Gastroesophageal sphincter (tissue), 4 donors: ENCODE measurements around the gene MAP7D3. TPM values are rescaled to one million over a fixed set of nuclear protein-coding genes. Genes with fewer than 3 reads are reported as not detected.
A peak's percentile ranks its signal among the peaks of the same experiment; 100 is the strongest.
"Not testable (repeated sequence)": the region's sequence is repeated elsewhere in the genome, so short reads cannot be mapped to it uniquely, and the experiment has no call there.

ENCODE experiments used
- ATAC-seq: fragments of 150-250 bp; one replicate; pipeline ENCODE4 v1.9.1; 2016; ENCODE audit warnings: mild to moderate bottlenecking, moderate library complexity
- H3K27ac ChIP-seq, 4 donors: fragments of 200-600 bp; sonication (generic) in 3 of 4; 1 replicate in 3 of 4; 2 replicates in 1 of 4; pipeline ENCODE4 v1.5.1; 2016 to 2019
- H3K27me3 ChIP-seq: fragments of 200-600 bp; sonication (generic); one replicate; pipeline ENCODE4 v1.5.1; 2019
- H3K36me3 ChIP-seq, 2 donors: fragments of 200-600 bp; sonication (generic); one replicate each; pipeline ENCODE4 v1.5.1; 2019; ENCODE audit warnings: control low read depth in 1 of 2
- H3K4me1 ChIP-seq, 3 donors: fragments of 200-600 bp; sonication (generic); 1 replicate in 2 of 3; 2 replicates in 1 of 3; pipeline ENCODE4 v1.5.1; 2016 to 2019; ENCODE audit warnings: control low read depth in 2 of 3
- H3K4me3 ChIP-seq, 2 donors: fragments of 200-600 bp; sonication (generic); one replicate each; pipeline ENCODE4 v1.5.1; 2019; ENCODE audit warnings: mild to moderate bottlenecking in 1 of 2, moderate library complexity in 1 of 2
- H3K9me3 ChIP-seq, 3 donors: fragments of 200-600 bp; sonication (generic); one replicate each; pipeline ENCODE4 v1.5.1; 2017 to 2019; ENCODE audit warnings: control low read depth in 2 of 3
- CTCF ChIP-seq, 4 experiments: fragments of 200-600 bp in 2 of 4; fragments of 450-650 bp in 2 of 4; sonication (generic) in 1 of 4; IDR thresholded peaks; one replicate each; pipeline ENCODE4 v1.5.1; 2017 to 2019; ENCODE audit warnings: antibody characterized with exemption in 4 of 4, mild to moderate bottlenecking in 2 of 4, moderate library complexity in 2 of 4
- EP300 ChIP-seq: sonication (generic); formaldehyde crosslinking; IDR thresholded peaks from one replicate; pipeline ENCODE4 v1.6.1; 2017; ENCODE audit warnings: antibody characterized with exemption, mild to moderate bottlenecking
- POLR2A ChIP-seq, 2 donors: fragments of 450-650 bp; IDR thresholded peaks; one replicate each; pipeline ENCODE4 v1.6.1; 2017; ENCODE audit warnings: antibody characterized with exemption in 2 of 2, mild to moderate bottlenecking in 2 of 2, moderate library complexity in 1 of 2
- POLR2AphosphoS5 ChIP-seq: sonication (generic); formaldehyde crosslinking; IDR thresholded peaks from one replicate; pipeline ENCODE4 v1.6.1; 2017; ENCODE audit warnings: antibody characterized with exemption
- WGBS, 2 donors: methylation state at CpG; one replicate each; pipeline ENCODE4 v1.1.5; 2018; ENCODE audit warnings: low coverage in 1 of 2; 5-methylcytosine and 5-hydroxymethylcytosine counted together
- total RNA-seq, 4 donors: library from RNA; depleted of rRNA; stranded (reverse); fragments of >200 nt; gene quantifications; one replicate each; pipeline ENCODE4 v1.1.0, GENCODE V29; 2016

Gene MAP7D3
- total RNA-seq, 4 donors from 2014 or later, result 17.1 to 30.5 (median 23.0) TPM

- H3K4me3 ChIP-seq, result no peak overlapping the region
- peaks cover 0 to 40% (median 0%) of the 10 kb centered on the region in 3 donors for H3K4me1 ChIP-seq
- ATAC-seq, result peak; percentile 42
- no peaks in the 10 kb centered on the region for H3K9me3 ChIP-seq
- TF ChIP-seq CTCF (IDR thresholded peaks at IDR 0.05) (no peak), POLR2AphosphoS5 (no peak), POLR2A (IDR thresholded peaks at IDR 0.05) (no peak), EP300 (no peak)
- H3K36me3 ChIP-seq, result no peaks in the 10 kb centered on the region
- 35 to 44% methylated on average over 4 of the region's 5 CpGs for WGBS, 2 donors
- H3K27me3 ChIP-seq, result no peaks in the 10 kb centered on the region
- H3K27ac ChIP-seq, result peak overlapping the region; percentile 54 to 73 (median 69)
Observed at GRCh38 chrX:136255541-136255940, 4.3 kb upstream of the MAP7D3 start.

- 20 to 32% methylated on average over 6 to 8 of the region's 53 CpGs for WGBS, 2 donors
- Histone ChIP-seq H3K36me3 (peaks cover 0 to 1% of the 10 kb centered on the region in 2 donors), H3K27ac (peak overlapping the region; percentile 77 to 94 (median 90)), H3K9me3 (no peaks in the 10 kb centered on the region), H3K27me3 (no peaks in the 10 kb centered on the region), H3K4me1 (peaks cover 0 to 19% (median 0%) of the 10 kb centered on the region in 3 donors), H3K4me3 (peak overlapping the region; percentile 70 to 81)
- ATAC-seq, result peak; percentile 47
- TF ChIP-seq EP300 (no peak), POLR2A (IDR thresholded peaks at IDR 0.05) (no peak)
Observed at GRCh38 chrX:136250191-136251040, 784 bp downstream of the MAP7D3 start.

GRCh38 chrX:136246201-136246600 is 5.0 kb downstream of the MAP7D3 start:
- H3K9me3 ChIP-seq, result no peaks in the 10 kb centered on the region
- 70 to 90% methylated on average over 5 to 6 of the region's 6 CpGs for whole genome bisulfite sequencing, 2 donors
- H3K27me3 ChIP-seq, result no peaks in the 10 kb centered on the region
- ATAC-seq, result no peak
- TF ChIP-seq POLR2AphosphoS5, result no peak
- TF ChIP-seq CTCF (IDR thresholded peaks at IDR 0.05), result no peak
- no peak for TF ChIP-seq POLR2A (IDR thresholded peaks at IDR 0.05)
- no peak for TF ChIP-seq EP300
- peaks cover 0 to 42% of the 10 kb centered on the region in 2 donors for H3K36me3 ChIP-seq
- no peak overlapping the region for H3K4me3 ChIP-seq
- peaks cover 0 to 12% (median 0%) of the 10 kb centered on the region in 3 donors for H3K4me1 ChIP-seq
- H3K27ac ChIP-seq, result no peak overlapping the region

GRCh38 chrX:136237849-136238248 is 13.4 kb downstream of the MAP7D3 start:
- H3K4me3 ChIP-seq, H3K4me1 ChIP-seq, H3K27me3 ChIP-seq, H3K9me3 ChIP-seq, ATAC-seq, H3K27ac ChIP-seq: not testable (repeated sequence)
- peaks cover 0 to 59% of the 10 kb centered on the region in 2 donors for H3K36me3 ChIP-seq
- WGBS, 2 donors, result no CpG with 5 or more reads among the region's 4 CpGs

- Histone ChIP-seq H3K27ac (no peak overlapping the region), H3K4me3 (no peak overlapping the region), H3K4me1 (no peaks in the 10 kb centered on the region), H3K27me3 (no peaks in the 10 kb centered on the region), H3K9me3 (no peaks in the 10 kb centered on the region), H3K36me3 (peaks cover 0 to 52% of the 10 kb centered on the region in 2 donors)
- ATAC-seq, result no peak
- 73 to 75% methylated on average over 3 of the region's 3 CpGs for WGBS, 2 donors
- no peak for TF ChIP-seq POLR2A (IDR thresholded peaks at IDR 0.05)
- TF ChIP-seq EP300, result no peak
- TF ChIP-seq POLR2AphosphoS5, result no peak
- no peak for TF ChIP-seq CTCF (IDR thresholded peaks at IDR 0.05)
Observed at GRCh38 chrX:136237074-136237473, 14.1 kb downstream of the MAP7D3 start.

- Histone ChIP-seq H3K9me3 (no peaks in the 10 kb centered on the region), H3K4me1 (no peaks in the 10 kb centered on the region), H3K4me3 (no peak overlapping the region), H3K36me3 (peaks cover 0 to 63% of the 10 kb centered on the region in 2 donors), H3K27ac (no peak overlapping the region), H3K27me3 (no peaks in the 10 kb centered on the region)
- TF ChIP-seq POLR2A (IDR thresholded peaks at IDR 0.05), result no peak
- no peak for TF ChIP-seq EP300
- TF ChIP-seq CTCF (IDR thresholded peaks at IDR 0.05), result no peak
- TF ChIP-seq POLR2AphosphoS5, result no peak
- WGBS, 2 donors, result 67 to 73% methylated on average over 3 of the region's 3 CpGs
- no peak for ATAC-seq
Observed at GRCh38 chrX:136228839-136229207, 22.4 kb downstream of the MAP7D3 start.
